Erythroblast (primary cell): Measurements from ENCODE around the gene CCL14.

Experiments
- DNase-seq, 2 experiments: peaks; one replicate each; lab custom pipeline; 2025; lab: John Stamatoyannopoulos, UW
- GATA1 ChIP-seq: IDR thresholded peaks from 2 replicates; pipeline ENCODE4 v1.6.1; 2011; ENCODE audit warnings: low read depth, mild to moderate bottlenecking, control low read depth, low read length, moderate library complexity
- POLR2A ChIP-seq: IDR thresholded peaks from 2 replicates; pipeline ENCODE4 v1.6.1; 2011; ENCODE audit warnings: mild to moderate bottlenecking, low read length

Gene CCL14

GRCh38 chr17:35973333-35974260 lies 12.9 kb downstream of the CCL14 start:
- DNase-seq: no peak
- TF ChIP-seq GATA1 (no peak), POLR2A (no peak)

GRCh38 chr17:35972945-35973332 lies 13.6 kb downstream of the CCL14 start:
- TF ChIP-seq GATA1: no peak
- no peak for TF ChIP-seq POLR2A
- DNase-seq: no peak

GRCh38 chr17:35972535-35972934 lies 14.0 kb downstream of the CCL14 start:
- TF ChIP-seq GATA1 (no peak), POLR2A (no peak)
- no peak for DNase-seq

GRCh38 chr17:35972066-35972465 lies 14.5 kb downstream of the CCL14 start:
- TF ChIP-seq POLR2A (no peak), GATA1 (no peak)
- no peak for DNase-seq

GRCh38 chr17:35969558-35970380 lies 16.8 kb downstream of the CCL14 start:
- DNase-seq: peak; percentile 71 to 86
- TF ChIP-seq GATA1: no peak

- no peak for DNase-seq
- TF ChIP-seq GATA1 (no peak), POLR2A (no peak)
Observed at GRCh38 chr17:35968520-35969054, 17.9 kb downstream of the CCL14 start.

GRCh38 chr17:35965272-35965671 lies 21.3 kb downstream of the CCL14 start:
- TF ChIP-seq GATA1 (no peak), POLR2A (no peak)
- DNase-seq: no peak

- TF ChIP-seq GATA1: no peak
- TF ChIP-seq POLR2A: no peak
- no peak for DNase-seq
Observed at GRCh38 chr17:35963663-35964062, 22.9 kb downstream of the CCL14 start.

- no peak for DNase-seq
- TF ChIP-seq GATA1: no peak
- no peak for TF ChIP-seq POLR2A
Observed at GRCh38 chr17:35953720-35954119, 32.8 kb downstream of the CCL14 start.

- TF ChIP-seq POLR2A (no peak), GATA1 (no peak)
- peak in 1 of 2 experiments; percentile 33 for DNase-seq
Observed at GRCh38 chr17:35949401-35949800, 37.1 kb downstream of the CCL14 start.

GRCh38 chr17:35948092-35948491 lies 38.4 kb downstream of the CCL14 start:
- TF ChIP-seq GATA1 (no peak), POLR2A (no peak)
- DNase-seq: no peak

- TF ChIP-seq GATA1 (no peak), POLR2A (no peak)
- peak; percentile 36 to 59 for DNase-seq
Observed at GRCh38 chr17:35947156-35947585, 39.4 kb downstream of the CCL14 start.

- DNase-seq: no peak
- TF ChIP-seq POLR2A (no peak), GATA1 (no peak)
Observed at GRCh38 chr17:35944151-35944550, 42.4 kb downstream of the CCL14 start.

GRCh38 chr17:35943537-35943936 lies 43.0 kb downstream of the CCL14 start, which contains the start of gene LYZL6:
TSS of gene LYZL6 (minus strand) at chr17:35943713. CDS start at chr17:35939356, 4,357 bp downstream.
- DNase-seq: no peak
- no peak for TF ChIP-seq GATA1
- no peak for TF ChIP-seq POLR2A
